HEK293T (cell line): Measurements from ENCODE around the gene KLHL30.

Experiments
- ARNT ChIP-seq: fragments of 450-650 bp; IDR thresholded peaks from 2 replicates; pipeline ENCODE4 v1.6.1; 2017; ENCODE audit warnings: mild to moderate bottlenecking
- BHLHE40 ChIP-seq: fragments of 450-650 bp; IDR thresholded peaks from 2 replicates; pipeline ENCODE4 v1.6.1; 2016; ENCODE audit warnings: mild to moderate bottlenecking, moderate library complexity, borderline replicate concordance
- CTBP1 ChIP-seq: fragments of 450-650 bp; IDR thresholded peaks from 2 replicates; pipeline ENCODE4 v1.6.1; 2016; ENCODE audit warnings: borderline replicate concordance
- ELF4 ChIP-seq: fragments of 450-650 bp; IDR thresholded peaks from 2 replicates; pipeline ENCODE4 v1.6.1; 2017; ENCODE audit warnings: antibody characterized with exemption
- FOXA1 ChIP-seq: fragments of 450-650 bp; IDR thresholded peaks from 2 replicates; pipeline ENCODE4 v1.6.1; 2016; ENCODE audit warnings: mild to moderate bottlenecking
- FOXK2 ChIP-seq: fragments of 450-650 bp; IDR thresholded peaks from 2 replicates; pipeline ENCODE4 v1.6.1; 2016; ENCODE audit warnings: mild to moderate bottlenecking
- FOXM1 ChIP-seq: fragments of 450-650 bp; IDR thresholded peaks from 2 replicates; pipeline ENCODE4 v1.6.1; 2017; ENCODE audit warnings: mild to moderate bottlenecking, borderline replicate concordance
- NFRKB ChIP-seq: fragments of 450-650 bp; IDR thresholded peaks from 2 replicates; pipeline ENCODE4 v1.6.1; 2016; ENCODE audit warnings: mild to moderate bottlenecking, moderate library complexity
- SP1 ChIP-seq: fragments of 450-650 bp; IDR thresholded peaks from 2 replicates; pipeline ENCODE4 v1.6.1; 2017
- SUZ12 ChIP-seq: fragments of 450-650 bp; IDR thresholded peaks from 2 replicates; pipeline ENCODE4 v1.6.1; 2016; ENCODE audit warnings: mild to moderate bottlenecking
- TARDBP ChIP-seq: fragments of 450-650 bp; IDR thresholded peaks from 2 replicates; pipeline ENCODE4 v1.6.1; 2016
- ZNF384 ChIP-seq: fragments of 450-650 bp; IDR thresholded peaks from 2 replicates; pipeline ENCODE4 v1.6.1; 2016

- TF ChIP-seq TARDBP (no peak), SP1 (no peak), ZNF384 (no peak), ELF4 (no peak), FOXM1 (no peak), FOXA1 (no peak), BHLHE40 (no peak), ARNT (no peak), CTBP1 (no peak), SUZ12 (no peak), NFRKB (no peak), FOXK2 (no peak)
Measured at GRCh38 chr2:238159661-238160205, 21.3 kb downstream of the KLHL30 start.
